Liver (tissue), 3 donors: ENCODE measurements around the gene GRAMD2A.

Source experiments
- GABPA ChIP-seq, 2 donors: IDR thresholded peaks in 1 of 2; conservative IDR thresholded peaks in 1 of 2; 2 replicates each; pipeline ENCODE4 v1.6.1; 2016; ENCODE audit warnings: antibody characterized with exemption in 2 of 2, mild to moderate bottlenecking in 1 of 2, moderate library complexity in 1 of 2
- RAD21 ChIP-seq, 2 donors: IDR thresholded peaks; 2 replicates each; pipeline ENCODE4 v1.6.1; 2016; ENCODE audit warnings: antibody characterized with exemption in 2 of 2, mild to moderate bottlenecking in 2 of 2
- RXRA ChIP-seq, 2 donors: IDR thresholded peaks; 2 replicates each; pipeline ENCODE4 v1.6.1; 2017 to 2018; ENCODE audit warnings: antibody characterized with exemption in 2 of 2, mild to moderate bottlenecking in 1 of 2
- TF ChIP-seq, protein P1 (sequence below): IDR thresholded peaks from 2 replicates; pipeline ENCODE4 v1.6.1; 2016; ENCODE audit warnings: antibody characterized with exemption
- TF ChIP-seq, protein P2 (sequence below): fragments of 150-350 bp; IDR thresholded peaks from 2 replicates; pipeline ENCODE4 v1.5.1; 2017; ENCODE audit warnings: improper control_type of control experiment, low read depth, low read length; ENCODE audit not compliant: missing input control
- TF ChIP-seq, protein P3 (sequence below): IDR thresholded peaks from 2 replicates; pipeline ENCODE4 v1.6.1; 2016; ENCODE audit warnings: antibody characterized with exemption, mild to moderate bottlenecking
- donor health status: healthy.
- donor health status: healthy.

DNA sequence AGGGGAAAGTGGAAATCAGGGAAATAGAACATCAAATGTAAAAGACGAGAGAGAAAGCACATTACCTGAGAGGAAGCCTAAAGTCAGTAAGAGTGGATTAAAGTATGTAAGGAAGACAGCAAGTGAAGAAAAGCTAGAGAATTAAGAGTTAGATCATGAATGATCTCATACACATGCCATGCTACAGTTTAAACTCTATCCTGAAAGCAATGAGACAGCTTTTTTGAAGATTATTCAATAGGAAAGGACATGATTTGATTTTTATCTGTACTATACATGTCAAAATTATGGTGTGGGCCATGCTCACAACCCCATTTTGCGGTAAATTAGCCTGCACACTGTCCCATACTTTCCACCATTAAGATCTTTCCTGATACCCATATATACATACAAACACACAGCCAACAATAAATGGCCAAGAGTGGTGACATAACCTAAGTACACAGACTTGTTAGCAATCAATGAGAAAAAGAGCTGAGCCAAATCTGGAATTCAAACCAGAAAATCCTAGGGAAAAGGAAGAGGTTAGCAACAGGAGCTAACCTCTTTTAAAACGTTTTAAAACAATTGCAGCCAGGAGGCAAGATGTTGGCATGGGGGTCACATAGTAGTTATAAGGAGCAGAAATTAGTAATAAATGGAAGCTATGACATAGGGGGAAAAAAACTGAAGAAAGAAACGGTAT lies 84.1 kb downstream of the GRAMD2A start:
- TF ChIP-seq RAD21 (IDR thresholded peaks at IDR 0.05): no peak
- TF ChIP-seq, protein P1, sequence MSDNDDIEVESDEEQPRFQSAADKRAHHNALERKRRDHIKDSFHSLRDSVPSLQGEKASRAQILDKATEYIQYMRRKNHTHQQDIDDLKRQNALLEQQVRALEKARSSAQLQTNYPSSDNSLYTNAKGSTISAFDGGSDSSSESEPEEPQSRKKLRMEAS: no peak
- TF ChIP-seq, protein P2, sequence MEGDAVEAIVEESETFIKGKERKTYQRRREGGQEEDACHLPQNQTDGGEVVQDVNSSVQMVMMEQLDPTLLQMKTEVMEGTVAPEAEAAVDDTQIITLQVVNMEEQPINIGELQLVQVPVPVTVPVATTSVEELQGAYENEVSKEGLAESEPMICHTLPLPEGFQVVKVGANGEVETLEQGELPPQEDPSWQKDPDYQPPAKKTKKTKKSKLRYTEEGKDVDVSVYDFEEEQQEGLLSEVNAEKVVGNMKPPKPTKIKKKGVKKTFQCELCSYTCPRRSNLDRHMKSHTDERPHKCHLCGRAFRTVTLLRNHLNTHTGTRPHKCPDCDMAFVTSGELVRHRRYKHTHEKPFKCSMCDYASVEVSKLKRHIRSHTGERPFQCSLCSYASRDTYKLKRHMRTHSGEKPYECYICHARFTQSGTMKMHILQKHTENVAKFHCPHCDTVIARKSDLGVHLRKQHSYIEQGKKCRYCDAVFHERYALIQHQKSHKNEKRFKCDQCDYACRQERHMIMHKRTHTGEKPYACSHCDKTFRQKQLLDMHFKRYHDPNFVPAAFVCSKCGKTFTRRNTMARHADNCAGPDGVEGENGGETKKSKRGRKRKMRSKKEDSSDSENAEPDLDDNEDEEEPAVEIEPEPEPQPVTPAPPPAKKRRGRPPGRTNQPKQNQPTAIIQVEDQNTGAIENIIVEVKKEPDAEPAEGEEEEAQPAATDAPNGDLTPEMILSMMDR: no peak
- no peak for TF ChIP-seq GABPA (IDR thresholded peaks at IDR 0.05 in 1 of 2, conservative IDR thresholded peaks at IDR 0.05 in 1 of 2)
- TF ChIP-seq, protein P3, sequence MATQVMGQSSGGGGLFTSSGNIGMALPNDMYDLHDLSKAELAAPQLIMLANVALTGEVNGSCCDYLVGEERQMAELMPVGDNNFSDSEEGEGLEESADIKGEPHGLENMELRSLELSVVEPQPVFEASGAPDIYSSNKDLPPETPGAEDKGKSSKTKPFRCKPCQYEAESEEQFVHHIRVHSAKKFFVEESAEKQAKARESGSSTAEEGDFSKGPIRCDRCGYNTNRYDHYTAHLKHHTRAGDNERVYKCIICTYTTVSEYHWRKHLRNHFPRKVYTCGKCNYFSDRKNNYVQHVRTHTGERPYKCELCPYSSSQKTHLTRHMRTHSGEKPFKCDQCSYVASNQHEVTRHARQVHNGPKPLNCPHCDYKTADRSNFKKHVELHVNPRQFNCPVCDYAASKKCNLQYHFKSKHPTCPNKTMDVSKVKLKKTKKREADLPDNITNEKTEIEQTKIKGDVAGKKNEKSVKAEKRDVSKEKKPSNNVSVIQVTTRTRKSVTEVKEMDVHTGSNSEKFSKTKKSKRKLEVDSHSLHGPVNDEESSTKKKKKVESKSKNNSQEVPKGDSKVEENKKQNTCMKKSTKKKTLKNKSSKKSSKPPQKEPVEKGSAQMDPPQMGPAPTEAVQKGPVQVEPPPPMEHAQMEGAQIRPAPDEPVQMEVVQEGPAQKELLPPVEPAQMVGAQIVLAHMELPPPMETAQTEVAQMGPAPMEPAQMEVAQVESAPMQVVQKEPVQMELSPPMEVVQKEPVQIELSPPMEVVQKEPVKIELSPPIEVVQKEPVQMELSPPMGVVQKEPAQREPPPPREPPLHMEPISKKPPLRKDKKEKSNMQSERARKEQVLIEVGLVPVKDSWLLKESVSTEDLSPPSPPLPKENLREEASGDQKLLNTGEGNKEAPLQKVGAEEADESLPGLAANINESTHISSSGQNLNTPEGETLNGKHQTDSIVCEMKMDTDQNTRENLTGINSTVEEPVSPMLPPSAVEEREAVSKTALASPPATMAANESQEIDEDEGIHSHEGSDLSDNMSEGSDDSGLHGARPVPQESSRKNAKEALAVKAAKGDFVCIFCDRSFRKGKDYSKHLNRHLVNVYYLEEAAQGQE: no peak
- TF ChIP-seq RXRA (IDR thresholded peaks at IDR 0.05): no peak
